ENCODE measurements around the gene CCDC171. TPM values are rescaled to one million over a fixed set of nuclear protein-coding genes. Genes with fewer than 3 reads are reported as not detected.

The CCDC171 gene
- total RNA-seq, 1 experiment from 2014 or later = 1.6 TPM

- H3K4me1 Mint-ChIP-seq (ENCODE audit: low read depth, unreplicated experiment) = no peaks in the 10 kb centered on the region
- H3K27ac Mint-ChIP-seq (ENCODE audit: unreplicated experiment) = no peak overlapping the region
- intact Hi-C loops (cut with micrococcal nuclease; ENCODE audit: unreplicated experiment) = no loop called here
- no peaks in the 10 kb centered on the region for H3K36me3 Mint-ChIP-seq (ENCODE audit: insufficient read depth, unreplicated experiment)
- peaks cover 10% of the 10 kb centered on the region for H3K9me3 Mint-ChIP-seq (ENCODE audit: unreplicated experiment)
- no TSS peak for BruUV-seq (replicated peaks)
- ChIA-PET POLR2A (no interaction called here), CTCF (no interaction called here)
- H3K27me3 ChIP-seq (replicated peaks; ENCODE audit: control insufficient read depth, insufficient read depth, low read length) = no peaks in the 10 kb centered on the region
- no peaks in the 10 kb centered on the region for H3K36me3 ChIP-seq (ENCODE audit: control insufficient read depth, insufficient read depth, low read length)
- H3K4me1 ChIP-seq = no peaks in the 10 kb centered on the region
- no peak for DNase-seq
- no peaks in the 10 kb centered on the region for H3K27me3 Mint-ChIP-seq (ENCODE audit: insufficient read depth, unreplicated experiment)
- H3K9me3 ChIP-seq = no peaks in the 10 kb centered on the region
- TF ChIP-seq, protein P1, sequence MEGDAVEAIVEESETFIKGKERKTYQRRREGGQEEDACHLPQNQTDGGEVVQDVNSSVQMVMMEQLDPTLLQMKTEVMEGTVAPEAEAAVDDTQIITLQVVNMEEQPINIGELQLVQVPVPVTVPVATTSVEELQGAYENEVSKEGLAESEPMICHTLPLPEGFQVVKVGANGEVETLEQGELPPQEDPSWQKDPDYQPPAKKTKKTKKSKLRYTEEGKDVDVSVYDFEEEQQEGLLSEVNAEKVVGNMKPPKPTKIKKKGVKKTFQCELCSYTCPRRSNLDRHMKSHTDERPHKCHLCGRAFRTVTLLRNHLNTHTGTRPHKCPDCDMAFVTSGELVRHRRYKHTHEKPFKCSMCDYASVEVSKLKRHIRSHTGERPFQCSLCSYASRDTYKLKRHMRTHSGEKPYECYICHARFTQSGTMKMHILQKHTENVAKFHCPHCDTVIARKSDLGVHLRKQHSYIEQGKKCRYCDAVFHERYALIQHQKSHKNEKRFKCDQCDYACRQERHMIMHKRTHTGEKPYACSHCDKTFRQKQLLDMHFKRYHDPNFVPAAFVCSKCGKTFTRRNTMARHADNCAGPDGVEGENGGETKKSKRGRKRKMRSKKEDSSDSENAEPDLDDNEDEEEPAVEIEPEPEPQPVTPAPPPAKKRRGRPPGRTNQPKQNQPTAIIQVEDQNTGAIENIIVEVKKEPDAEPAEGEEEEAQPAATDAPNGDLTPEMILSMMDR (IDR thresholded peaks at IDR 0.05; ENCODE audit: insufficient read depth in 1 of 2, low read depth in 1 of 2, low read length in 1 of 2, severe bottlenecking in 1 of 2, unreplicated experiment in 1 of 2) = no peak
- no peak overlapping the region for H3K4me3 ChIP-seq (ENCODE audit: low read depth, low read length)
- no peak overlapping the region for H3K4me3 Mint-ChIP-seq (ENCODE audit: unreplicated experiment)
Measured at GRCh38 chr9:16013826-16014225, 461.0 kb downstream of the CCDC171 start.

DNA sequence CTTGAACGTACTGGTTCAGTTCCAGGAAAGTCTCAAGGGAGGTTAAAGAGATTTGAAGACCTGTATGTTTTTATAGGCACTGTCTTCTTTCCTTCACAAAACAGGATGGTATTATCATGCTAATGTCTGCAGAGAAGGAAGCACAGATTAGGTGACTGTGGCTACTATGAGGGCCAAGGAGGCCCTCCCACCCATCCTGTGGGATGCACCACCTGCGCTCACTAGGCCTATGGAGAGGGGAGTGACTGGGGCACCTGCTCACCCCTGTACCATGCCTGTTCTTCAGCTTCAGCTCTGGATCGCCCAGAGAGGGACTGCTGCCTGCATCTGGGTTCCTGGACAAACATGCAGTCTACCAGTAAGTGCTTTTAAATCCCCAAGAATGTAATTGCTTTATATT is 469.4 kb downstream of the CCDC171 start:
- intact Hi-C loops (cut with micrococcal nuclease; ENCODE audit: unreplicated experiment) = no loop called here
- H3K27me3 ChIP-seq (replicated peaks; ENCODE audit: control insufficient read depth, insufficient read depth, low read length) = no peaks in the 10 kb centered on the region
- H3K4me3 Mint-ChIP-seq (ENCODE audit: unreplicated experiment) = no peak overlapping the region
- no peak for DNase-seq
- ChIA-PET CTCF (no interaction called here), POLR2A (no interaction called here)
- H3K4me3 ChIP-seq (ENCODE audit: low read depth, low read length) = no peak overlapping the region
- H3K36me3 Mint-ChIP-seq (ENCODE audit: insufficient read depth, unreplicated experiment) = no peaks in the 10 kb centered on the region
- H3K9me3 ChIP-seq = no peaks in the 10 kb centered on the region
- H3K27me3 Mint-ChIP-seq (ENCODE audit: insufficient read depth, unreplicated experiment) = no peaks in the 10 kb centered on the region
- TF ChIP-seq, protein P1 (IDR thresholded peaks at IDR 0.05; ENCODE audit: insufficient read depth in 1 of 2, low read depth in 1 of 2, low read length in 1 of 2, severe bottlenecking in 1 of 2, unreplicated experiment in 1 of 2) = no peak
- H3K4me1 Mint-ChIP-seq (ENCODE audit: low read depth, unreplicated experiment) = no peaks in the 10 kb centered on the region
- no TSS peak for BruUV-seq (replicated peaks)
- H3K4me1 ChIP-seq = no peaks in the 10 kb centered on the region
- H3K9me3 Mint-ChIP-seq (ENCODE audit: unreplicated experiment) = peaks cover 9% of the 10 kb centered on the region
- H3K27ac Mint-ChIP-seq (ENCODE audit: unreplicated experiment) = no peak overlapping the region
- H3K36me3 ChIP-seq (ENCODE audit: control insufficient read depth, insufficient read depth, low read length) = no peaks in the 10 kb centered on the region

GRCh38 chr9:16023446-16023845 is 470.6 kb downstream of the CCDC171 start:
- TF ChIP-seq, protein P1 (IDR thresholded peaks at IDR 0.05; ENCODE audit: insufficient read depth in 1 of 2, low read depth in 1 of 2, low read length in 1 of 2, severe bottlenecking in 1 of 2, unreplicated experiment in 1 of 2) = no peak
- Mint-ChIP-seq H3K4me3 (ENCODE audit: unreplicated experiment) (no peak overlapping the region), H3K9me3 (ENCODE audit: unreplicated experiment) (peaks cover 9% of the 10 kb centered on the region), H3K4me1 (ENCODE audit: low read depth, unreplicated experiment) (no peaks in the 10 kb centered on the region), H3K27me3 (ENCODE audit: insufficient read depth, unreplicated experiment) (no peaks in the 10 kb centered on the region), H3K36me3 (ENCODE audit: insufficient read depth, unreplicated experiment) (no peaks in the 10 kb centered on the region), H3K27ac (ENCODE audit: unreplicated experiment) (no peak overlapping the region)
- intact Hi-C loops (cut with micrococcal nuclease; ENCODE audit: unreplicated experiment) = no loop called here
- Histone ChIP-seq H3K4me3 (ENCODE audit: low read depth, low read length) (no peak overlapping the region), H3K36me3 (ENCODE audit: control insufficient read depth, insufficient read depth, low read length) (no peaks in the 10 kb centered on the region), H3K27me3 (replicated peaks; ENCODE audit: control insufficient read depth, insufficient read depth, low read length) (no peaks in the 10 kb centered on the region), H3K4me1 (no peaks in the 10 kb centered on the region), H3K9me3 (no peaks in the 10 kb centered on the region)
- CTCF ChIA-PET = no interaction called here
- BruUV-seq (replicated peaks) = no TSS peak
- no peak for DNase-seq
- POLR2A ChIA-PET = no interaction called here

Other genes with a start within 250 kb of the CCDC171 start
- 6.9 and 7.6 TPM in 2 replicates for gene TTC39B, start 245.8 kb upstream of the CCDC171 start, total RNA-seq (2022)
- gene SNAPC3, start 130.2 kb upstream of the CCDC171 start, total RNA-seq (2022) = 18.3 and 21.1 TPM in 2 replicates
- 43.7 and 54.1 TPM in 2 replicates for gene PSIP1, start 42.1 kb upstream of the CCDC171 start, total RNA-seq (2022)